NCI-H128 (cell line): ENCODE data around the gene EFR3B.
"Not testable (repeated sequence)": the region's sequence is repeated elsewhere in the genome, so short reads cannot be mapped to it uniquely, and the experiment has no call there.

Source experiments
- DNase-seq: peaks from one replicate; lab custom pipeline; 2025; ENCODE audit not compliant: unreplicated experiment; lab: John Stamatoyannopoulos, UW

The EFR3B gene

GRCh38 chr2:25104736-25105135, 62.9 kb downstream of the EFR3B start:
- DNase-seq = no peak

GRCh38 chr2:25105336-25106085, 63.6 kb downstream of the EFR3B start:
- no peak for DNase-seq

- no peak for DNase-seq
These were observed 67.9 kb downstream of the EFR3B start for GRCh38 chr2:25109822-25110221.

GRCh38 chr2:25112113-25112512, 70.2 kb downstream of the EFR3B start:
- DNase-seq = no peak

GRCh38 chr2:25115249-25115883, 73.5 kb downstream of the EFR3B start:
- DNase-seq = no peak

GRCh38 chr2:25115902-25116301, 74.0 kb downstream of the EFR3B start:
- no peak for DNase-seq

GRCh38 chr2:25116956-25117355, 75.1 kb downstream of the EFR3B start:
- DNase-seq = no peak

GRCh38 chr2:25119263-25119662, 77.4 kb downstream of the EFR3B start:
- DNase-seq = no peak

GRCh38 chr2:25122367-25122766, 80.5 kb downstream of the EFR3B start:
- no peak for DNase-seq

GRCh38 chr2:25123682-25124081, 81.8 kb downstream of the EFR3B start:
- no peak for DNase-seq

- no peak for DNase-seq
These were observed 83.3 kb downstream of the EFR3B start for GRCh38 chr2:25125189-25125588.

- DNase-seq = no peak
These were observed 84.1 kb downstream of the EFR3B start for GRCh38 chr2:25125976-25126375.

- DNase-seq = not testable (repeated sequence)
These were observed 85.2 kb downstream of the EFR3B start for GRCh38 chr2:25127071-25127470.

GRCh38 chr2:25127646-25128045, 85.8 kb downstream of the EFR3B start:
- DNase-seq = no peak

GRCh38 chr2:25129901-25130520, 88.1 kb downstream of the EFR3B start:
- no peak for DNase-seq

GRCh38 chr2:25131253-25131566, 89.3 kb downstream of the EFR3B start:
- DNase-seq = no peak

GRCh38 chr2:25131567-25132298, 89.9 kb downstream of the EFR3B start:
- DNase-seq = no peak

- no peak for DNase-seq
These were observed 90.4 kb downstream of the EFR3B start for GRCh38 chr2:25132299-25132635.

GRCh38 chr2:25132693-25133092, 90.8 kb downstream of the EFR3B start:
- no peak for DNase-seq

- not testable (repeated sequence) for DNase-seq
These were observed 98.7 kb downstream of the EFR3B start for GRCh38 chr2:25140535-25140934.

GRCh38 chr2:25141120-25141519, 99.2 kb downstream of the EFR3B start:
- no peak for DNase-seq

GRCh38 chr2:25145803-25146202, 103.9 kb downstream of the EFR3B start:
- DNase-seq = no peak
